ENCODE data around the gene ITGA11.

The ITGA11 gene

DNA sequence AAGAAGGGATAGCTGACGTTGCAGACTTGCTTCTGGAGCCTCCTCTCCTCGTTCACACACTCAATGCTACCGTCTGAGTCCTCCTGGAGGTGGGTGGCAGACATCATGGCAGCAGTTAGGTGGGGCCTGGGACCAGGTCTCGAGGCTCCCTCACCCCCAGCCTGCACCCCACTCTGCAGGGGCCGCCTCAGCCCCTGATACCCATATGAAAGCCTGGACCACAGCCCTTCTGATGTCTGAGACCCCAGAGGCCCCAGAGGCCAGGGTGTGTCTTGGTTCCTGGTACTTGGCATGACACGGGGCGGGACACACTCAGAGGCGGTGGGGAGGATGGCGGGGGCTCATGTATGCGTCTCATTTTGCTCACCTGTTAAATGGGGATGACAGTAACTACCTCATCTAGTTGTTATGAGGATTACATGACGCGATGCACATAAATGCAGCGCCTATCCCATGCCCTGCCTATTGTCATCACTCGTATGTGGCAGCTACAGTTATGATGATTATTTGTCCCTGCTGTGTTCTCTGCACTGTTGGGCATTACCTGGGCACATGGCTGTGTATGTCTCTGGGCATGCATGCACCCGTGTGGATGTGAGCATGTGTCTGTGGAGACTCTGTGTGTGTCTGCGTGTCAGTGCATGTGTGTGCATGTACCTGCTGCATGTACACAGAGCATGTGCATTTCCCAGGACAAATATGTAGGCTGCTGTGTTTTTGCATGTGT is 114.5 kb downstream of the ITGA11 start:
- H2AFZ ChIP-seq (ENCODE audit: low read length) = no peak overlapping the region
- H3K4me3 ChIP-seq (ENCODE audit: low read depth, low read length, poor library complexity, severe bottlenecking) = no peak overlapping the region
- H3F3A ChIP-seq (ENCODE audit: insufficient read depth, low read length) = no peaks in the 10 kb centered on the region
- no peaks in the 10 kb centered on the region for H3K4me1 ChIP-seq (ENCODE audit: insufficient read depth, low read length, severe bottlenecking)
- H3K4me2 ChIP-seq (ENCODE audit: low read length) = no peak overlapping the region
- H3K9ac ChIP-seq (ENCODE audit: low read length) = no peak overlapping the region
- no peaks in the 10 kb centered on the region for H4K20me1 ChIP-seq (ENCODE audit: insufficient read depth, low read length)
- H3K9me3 ChIP-seq (ENCODE audit: low read length) = no peaks in the 10 kb centered on the region
- H3K36me3 ChIP-seq (ENCODE audit: insufficient read depth, low read length) = no peaks in the 10 kb centered on the region
- H3K27me3 ChIP-seq (ENCODE audit: insufficient read depth, low read length) = no peaks in the 10 kb centered on the region
- no peaks in the 10 kb centered on the region for H3K79me2 ChIP-seq (ENCODE audit: insufficient read depth, low read length)
- no peaks in the 10 kb centered on the region for H3K9me2 ChIP-seq (ENCODE audit: low read depth, low read length)
- no peak overlapping the region for H3K27ac ChIP-seq (ENCODE audit: low read depth, low read length, poor library complexity, severe bottlenecking)
- TF ChIP-seq, protein P1, sequence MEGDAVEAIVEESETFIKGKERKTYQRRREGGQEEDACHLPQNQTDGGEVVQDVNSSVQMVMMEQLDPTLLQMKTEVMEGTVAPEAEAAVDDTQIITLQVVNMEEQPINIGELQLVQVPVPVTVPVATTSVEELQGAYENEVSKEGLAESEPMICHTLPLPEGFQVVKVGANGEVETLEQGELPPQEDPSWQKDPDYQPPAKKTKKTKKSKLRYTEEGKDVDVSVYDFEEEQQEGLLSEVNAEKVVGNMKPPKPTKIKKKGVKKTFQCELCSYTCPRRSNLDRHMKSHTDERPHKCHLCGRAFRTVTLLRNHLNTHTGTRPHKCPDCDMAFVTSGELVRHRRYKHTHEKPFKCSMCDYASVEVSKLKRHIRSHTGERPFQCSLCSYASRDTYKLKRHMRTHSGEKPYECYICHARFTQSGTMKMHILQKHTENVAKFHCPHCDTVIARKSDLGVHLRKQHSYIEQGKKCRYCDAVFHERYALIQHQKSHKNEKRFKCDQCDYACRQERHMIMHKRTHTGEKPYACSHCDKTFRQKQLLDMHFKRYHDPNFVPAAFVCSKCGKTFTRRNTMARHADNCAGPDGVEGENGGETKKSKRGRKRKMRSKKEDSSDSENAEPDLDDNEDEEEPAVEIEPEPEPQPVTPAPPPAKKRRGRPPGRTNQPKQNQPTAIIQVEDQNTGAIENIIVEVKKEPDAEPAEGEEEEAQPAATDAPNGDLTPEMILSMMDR (IDR thresholded peaks at IDR 0.05; ENCODE audit: low read length) = no peak
- TF ChIP-seq EZH2 (IDR thresholded peaks at IDR 0.05; ENCODE audit: borderline replicate concordance, low read length) = no peak

DNA sequence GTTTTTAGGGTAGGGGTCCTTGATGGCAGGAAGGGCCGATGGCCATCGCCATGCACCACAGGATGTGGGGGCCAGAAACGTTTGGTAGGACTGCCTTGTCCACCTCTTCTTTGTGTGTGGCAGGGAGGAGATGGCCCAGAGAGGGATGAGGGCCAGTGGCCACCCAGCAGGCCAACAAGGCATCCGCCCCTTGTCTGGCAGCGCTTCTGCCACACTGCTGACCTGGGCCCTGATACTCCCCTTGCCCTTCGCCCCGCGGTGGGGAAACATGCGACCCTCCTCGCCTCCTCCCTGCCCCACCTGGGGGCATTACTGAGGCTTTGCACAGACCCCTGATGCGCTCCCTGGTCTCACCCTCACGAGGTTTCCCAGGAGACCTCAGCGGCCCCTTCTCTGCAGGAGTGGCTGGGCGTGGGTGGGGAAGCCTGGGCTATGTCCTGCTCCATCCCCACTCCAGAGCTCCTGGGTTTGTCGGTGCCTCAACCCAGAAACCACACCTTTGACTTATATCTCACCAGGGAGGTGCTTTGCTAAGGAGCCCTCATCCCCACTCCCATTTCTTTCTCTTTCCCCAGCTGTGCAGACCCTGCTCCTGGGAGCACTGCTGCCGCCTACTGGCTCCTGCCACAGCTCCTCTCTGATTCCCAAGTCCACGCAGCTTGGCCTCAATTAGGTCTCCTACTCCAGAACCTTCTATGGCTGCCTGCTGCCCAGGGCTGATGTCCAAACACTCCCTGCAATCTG is 115.7 kb downstream of the ITGA11 start:
- no peak overlapping the region for H3K9ac ChIP-seq (ENCODE audit: low read length)
- H3F3A ChIP-seq (ENCODE audit: insufficient read depth, low read length) = no peaks in the 10 kb centered on the region
- H3K79me2 ChIP-seq (ENCODE audit: insufficient read depth, low read length) = no peaks in the 10 kb centered on the region
- TF ChIP-seq EZH2 (IDR thresholded peaks at IDR 0.05; ENCODE audit: borderline replicate concordance, low read length) = no peak
- TF ChIP-seq, protein P1 (IDR thresholded peaks at IDR 0.05; ENCODE audit: low read length) = peak; percentile 33; the same call in 1 of the 2 replicates
- H3K4me2 ChIP-seq (ENCODE audit: low read length) = no peak overlapping the region
- no peak overlapping the region for H2AFZ ChIP-seq (ENCODE audit: low read length)
- no peak overlapping the region for H3K4me3 ChIP-seq (ENCODE audit: low read depth, low read length, poor library complexity, severe bottlenecking)
- H4K20me1 ChIP-seq (ENCODE audit: insufficient read depth, low read length) = no peaks in the 10 kb centered on the region
- no peaks in the 10 kb centered on the region for H3K36me3 ChIP-seq (ENCODE audit: insufficient read depth, low read length)
- H3K9me2 ChIP-seq (ENCODE audit: low read depth, low read length) = no peaks in the 10 kb centered on the region
- no peaks in the 10 kb centered on the region for H3K4me1 ChIP-seq (ENCODE audit: insufficient read depth, low read length, severe bottlenecking)
- H3K27me3 ChIP-seq (ENCODE audit: insufficient read depth, low read length) = no peaks in the 10 kb centered on the region
- H3K27ac ChIP-seq (ENCODE audit: low read depth, low read length, poor library complexity, severe bottlenecking) = no peak overlapping the region
- no peaks in the 10 kb centered on the region for H3K9me3 ChIP-seq (ENCODE audit: low read length)

GRCh38 chr15:68315495-68316031 is 116.4 kb downstream of the ITGA11 start:
- Histone ChIP-seq H3K4me1 (ENCODE audit: insufficient read depth, low read length, severe bottlenecking) (no peaks in the 10 kb centered on the region), H3K9me2 (ENCODE audit: low read depth, low read length) (no peaks in the 10 kb centered on the region), H3K27ac (ENCODE audit: low read depth, low read length, poor library complexity, severe bottlenecking) (no peak overlapping the region), H3K36me3 (ENCODE audit: insufficient read depth, low read length) (no peaks in the 10 kb centered on the region), H3F3A (ENCODE audit: insufficient read depth, low read length) (no peaks in the 10 kb centered on the region), H4K20me1 (ENCODE audit: insufficient read depth, low read length) (no peaks in the 10 kb centered on the region), H3K27me3 (ENCODE audit: insufficient read depth, low read length) (no peaks in the 10 kb centered on the region), H2AFZ (ENCODE audit: low read length) (no peak overlapping the region), H3K4me3 (ENCODE audit: low read depth, low read length, poor library complexity, severe bottlenecking) (no peak overlapping the region), H3K4me2 (ENCODE audit: low read length) (no peak overlapping the region), H3K79me2 (ENCODE audit: insufficient read depth, low read length) (no peaks in the 10 kb centered on the region), H3K9me3 (ENCODE audit: low read length) (no peaks in the 10 kb centered on the region), H3K9ac (ENCODE audit: low read length) (no peak overlapping the region)
- TF ChIP-seq, protein P1 (IDR thresholded peaks at IDR 0.05; ENCODE audit: low read length) = no peak
- no peak for TF ChIP-seq EZH2 (IDR thresholded peaks at IDR 0.05; ENCODE audit: borderline replicate concordance, low read length)

Data from OCI-LY1 (cell line).